HEK293 (cell line): ENCODE results near the gene NOSIP.

Experiments used
- BCL11A ChIP-seq: fragments of 450-650 bp; formaldehyde crosslinking; IDR thresholded peaks from 2 replicates; pipeline ENCODE4 v1.5.1; 2016; ENCODE audit warnings: low read depth, missing biosample characterization, missing genetic modification characterization
- GFI1B ChIP-seq: fragments of 450-650 bp; formaldehyde crosslinking; IDR thresholded peaks from 2 replicates; pipeline ENCODE4 v1.5.1; 2016; ENCODE audit warnings: missing biosample characterization, missing genetic modification characterization
- KLF9 ChIP-seq: fragments of 450-650 bp; formaldehyde crosslinking; IDR thresholded peaks from 2 replicates; pipeline ENCODE4 v1.5.1; 2016; ENCODE audit warnings: missing biosample characterization, missing genetic modification characterization, low read depth
- MZF1 ChIP-seq: fragments of 450-650 bp; formaldehyde crosslinking; IDR thresholded peaks from 2 replicates; pipeline ENCODE4 v1.5.1; 2017; ENCODE audit warnings: missing biosample characterization, missing genetic modification characterization, borderline replicate concordance
- ZNF121 ChIP-seq: fragments of 450-650 bp; formaldehyde crosslinking; IDR thresholded peaks from 2 replicates; pipeline ENCODE4 v1.5.1; 2016; ENCODE audit warnings: missing biosample characterization, missing genetic modification characterization
- ZNF169 ChIP-seq: fragments of 450-650 bp; formaldehyde crosslinking; IDR thresholded peaks from 2 replicates; pipeline ENCODE4 v1.5.1; 2016; ENCODE audit warnings: missing biosample characterization, missing genetic modification characterization
- ZNF830 ChIP-seq: fragments of 450-650 bp; IDR thresholded peaks from 2 replicates; pipeline ENCODE4 v1.5.0; 2018; ENCODE audit warnings: missing biosample characterization, missing genetic modification characterization, low read depth, mild to moderate bottlenecking, moderate library complexity
- ZSCAN23 ChIP-seq: fragments of 450-650 bp; formaldehyde crosslinking; IDR thresholded peaks from 2 replicates; pipeline ENCODE4 v1.5.1; 2016; ENCODE audit warnings: missing biosample characterization, missing genetic modification characterization
- TF ChIP-seq, protein P1 (sequence below): fragments of 450-650 bp; formaldehyde crosslinking; IDR thresholded peaks from 2 replicates; pipeline ENCODE4 v1.5.1; 2016; ENCODE audit warnings: missing biosample characterization, missing genetic modification characterization
- TF ChIP-seq, protein P2 (sequence below): IDR thresholded peaks from 2 replicates; pipeline ENCODE4 v1.6.1; 2011; ENCODE audit warnings: mild to moderate bottlenecking, low read depth, low read length, borderline replicate concordance
- TF ChIP-seq, protein P3 (sequence below): fragments of 450-650 bp; formaldehyde crosslinking; IDR thresholded peaks from 2 replicates; pipeline ENCODE4 v1.5.1; 2016; ENCODE audit warnings: missing biosample characterization, missing genetic modification characterization, low read depth
- TF ChIP-seq, protein P4 (sequence below): fragments of 450-650 bp; formaldehyde crosslinking; IDR thresholded peaks from 2 replicates; pipeline ENCODE4 v1.5.1; 2016; ENCODE audit warnings: missing biosample characterization, missing genetic modification characterization
- TF ChIP-seq, protein P5 (sequence below): fragments of 450-650 bp; formaldehyde crosslinking; IDR thresholded peaks from 2 replicates; pipeline ENCODE4 v1.5.1; 2016; ENCODE audit warnings: missing biosample characterization, missing genetic modification characterization, low read depth
- TF ChIP-seq, protein P6 (sequence below): fragments of 450-650 bp; formaldehyde crosslinking; IDR thresholded peaks from 2 replicates; pipeline ENCODE4 v1.5.1; 2016; ENCODE audit warnings: missing biosample characterization, missing genetic modification characterization, borderline replicate concordance

DNA sequence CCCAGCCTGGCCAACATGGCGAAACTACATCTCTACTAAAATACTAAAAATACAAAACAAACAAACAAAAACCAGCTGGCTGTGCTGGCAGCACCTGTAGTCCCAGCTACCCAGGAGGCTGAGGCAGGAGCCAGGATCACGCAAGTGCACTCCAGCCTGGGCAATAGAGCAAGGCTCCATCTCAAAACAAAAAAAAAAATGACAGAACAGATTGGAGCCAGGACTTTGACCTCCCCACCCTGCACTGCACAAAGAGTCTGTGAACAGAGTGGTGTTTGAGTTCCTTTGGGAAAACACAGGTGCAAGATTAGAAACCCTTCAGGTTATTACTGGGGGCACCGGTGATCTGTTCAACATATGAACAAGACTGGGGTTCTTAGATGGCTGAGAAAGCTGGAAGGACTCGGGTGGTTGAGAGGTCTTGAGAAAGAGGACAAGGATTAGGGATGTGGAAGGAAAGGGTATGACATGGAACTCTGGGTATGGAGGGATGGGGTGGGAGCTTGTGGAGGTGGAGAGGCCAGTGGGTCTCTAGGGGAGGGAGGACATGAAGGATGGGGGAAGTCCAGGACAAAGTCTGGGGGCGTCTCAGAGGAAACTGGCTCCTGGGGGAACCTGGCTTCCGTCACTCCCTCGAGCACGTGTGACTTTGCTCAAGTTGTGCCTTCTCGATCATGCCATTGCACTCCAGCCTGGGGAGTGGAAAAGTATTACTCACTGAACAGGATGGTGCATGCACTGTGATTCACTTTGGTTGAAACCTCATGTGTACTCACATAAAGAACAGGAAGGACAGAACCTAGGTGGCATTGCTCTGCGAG lies 26.7 kb downstream of the NOSIP start:
- TF ChIP-seq ZSCAN23 (tag by site-specific recombination) = no peak
- TF ChIP-seq ZNF830 (tag by site-specific recombination) = no peak
- TF ChIP-seq, protein P1, sequence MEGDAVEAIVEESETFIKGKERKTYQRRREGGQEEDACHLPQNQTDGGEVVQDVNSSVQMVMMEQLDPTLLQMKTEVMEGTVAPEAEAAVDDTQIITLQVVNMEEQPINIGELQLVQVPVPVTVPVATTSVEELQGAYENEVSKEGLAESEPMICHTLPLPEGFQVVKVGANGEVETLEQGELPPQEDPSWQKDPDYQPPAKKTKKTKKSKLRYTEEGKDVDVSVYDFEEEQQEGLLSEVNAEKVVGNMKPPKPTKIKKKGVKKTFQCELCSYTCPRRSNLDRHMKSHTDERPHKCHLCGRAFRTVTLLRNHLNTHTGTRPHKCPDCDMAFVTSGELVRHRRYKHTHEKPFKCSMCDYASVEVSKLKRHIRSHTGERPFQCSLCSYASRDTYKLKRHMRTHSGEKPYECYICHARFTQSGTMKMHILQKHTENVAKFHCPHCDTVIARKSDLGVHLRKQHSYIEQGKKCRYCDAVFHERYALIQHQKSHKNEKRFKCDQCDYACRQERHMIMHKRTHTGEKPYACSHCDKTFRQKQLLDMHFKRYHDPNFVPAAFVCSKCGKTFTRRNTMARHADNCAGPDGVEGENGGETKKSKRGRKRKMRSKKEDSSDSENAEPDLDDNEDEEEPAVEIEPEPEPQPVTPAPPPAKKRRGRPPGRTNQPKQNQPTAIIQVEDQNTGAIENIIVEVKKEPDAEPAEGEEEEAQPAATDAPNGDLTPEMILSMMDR (tag by site-specific recombination) = no peak
- TF ChIP-seq MZF1 (tag by site-specific recombination) = no peak
- TF ChIP-seq, protein P2, sequence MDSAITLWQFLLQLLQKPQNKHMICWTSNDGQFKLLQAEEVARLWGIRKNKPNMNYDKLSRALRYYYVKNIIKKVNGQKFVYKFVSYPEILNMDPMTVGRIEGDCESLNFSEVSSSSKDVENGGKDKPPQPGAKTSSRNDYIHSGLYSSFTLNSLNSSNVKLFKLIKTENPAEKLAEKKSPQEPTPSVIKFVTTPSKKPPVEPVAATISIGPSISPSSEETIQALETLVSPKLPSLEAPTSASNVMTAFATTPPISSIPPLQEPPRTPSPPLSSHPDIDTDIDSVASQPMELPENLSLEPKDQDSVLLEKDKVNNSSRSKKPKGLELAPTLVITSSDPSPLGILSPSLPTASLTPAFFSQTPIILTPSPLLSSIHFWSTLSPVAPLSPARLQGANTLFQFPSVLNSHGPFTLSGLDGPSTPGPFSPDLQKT = no peak
- TF ChIP-seq, protein P3, sequence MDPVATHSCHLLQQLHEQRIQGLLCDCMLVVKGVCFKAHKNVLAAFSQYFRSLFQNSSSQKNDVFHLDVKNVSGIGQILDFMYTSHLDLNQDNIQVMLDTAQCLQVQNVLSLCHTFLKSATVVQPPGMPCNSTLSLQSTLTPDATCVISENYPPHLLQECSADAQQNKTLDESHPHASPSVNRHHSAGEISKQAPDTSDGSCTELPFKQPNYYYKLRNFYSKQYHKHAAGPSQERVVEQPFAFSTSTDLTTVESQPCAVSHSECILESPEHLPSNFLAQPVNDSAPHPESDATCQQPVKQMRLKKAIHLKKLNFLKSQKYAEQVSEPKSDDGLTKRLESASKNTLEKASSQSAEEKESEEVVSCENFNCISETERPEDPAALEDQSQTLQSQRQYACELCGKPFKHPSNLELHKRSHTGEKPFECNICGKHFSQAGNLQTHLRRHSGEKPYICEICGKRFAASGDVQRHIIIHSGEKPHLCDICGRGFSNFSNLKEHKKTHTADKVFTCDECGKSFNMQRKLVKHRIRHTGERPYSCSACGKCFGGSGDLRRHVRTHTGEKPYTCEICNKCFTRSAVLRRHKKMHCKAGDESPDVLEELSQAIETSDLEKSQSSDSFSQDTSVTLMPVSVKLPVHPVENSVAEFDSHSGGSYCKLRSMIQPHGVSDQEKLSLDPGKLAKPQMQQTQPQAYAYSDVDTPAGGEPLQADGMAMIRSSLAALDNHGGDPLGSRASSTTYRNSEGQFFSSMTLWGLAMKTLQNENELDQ (tag by site-specific recombination) = no peak
- TF ChIP-seq BCL11A (tag by site-specific recombination) = no peak
- TF ChIP-seq, protein P4, sequence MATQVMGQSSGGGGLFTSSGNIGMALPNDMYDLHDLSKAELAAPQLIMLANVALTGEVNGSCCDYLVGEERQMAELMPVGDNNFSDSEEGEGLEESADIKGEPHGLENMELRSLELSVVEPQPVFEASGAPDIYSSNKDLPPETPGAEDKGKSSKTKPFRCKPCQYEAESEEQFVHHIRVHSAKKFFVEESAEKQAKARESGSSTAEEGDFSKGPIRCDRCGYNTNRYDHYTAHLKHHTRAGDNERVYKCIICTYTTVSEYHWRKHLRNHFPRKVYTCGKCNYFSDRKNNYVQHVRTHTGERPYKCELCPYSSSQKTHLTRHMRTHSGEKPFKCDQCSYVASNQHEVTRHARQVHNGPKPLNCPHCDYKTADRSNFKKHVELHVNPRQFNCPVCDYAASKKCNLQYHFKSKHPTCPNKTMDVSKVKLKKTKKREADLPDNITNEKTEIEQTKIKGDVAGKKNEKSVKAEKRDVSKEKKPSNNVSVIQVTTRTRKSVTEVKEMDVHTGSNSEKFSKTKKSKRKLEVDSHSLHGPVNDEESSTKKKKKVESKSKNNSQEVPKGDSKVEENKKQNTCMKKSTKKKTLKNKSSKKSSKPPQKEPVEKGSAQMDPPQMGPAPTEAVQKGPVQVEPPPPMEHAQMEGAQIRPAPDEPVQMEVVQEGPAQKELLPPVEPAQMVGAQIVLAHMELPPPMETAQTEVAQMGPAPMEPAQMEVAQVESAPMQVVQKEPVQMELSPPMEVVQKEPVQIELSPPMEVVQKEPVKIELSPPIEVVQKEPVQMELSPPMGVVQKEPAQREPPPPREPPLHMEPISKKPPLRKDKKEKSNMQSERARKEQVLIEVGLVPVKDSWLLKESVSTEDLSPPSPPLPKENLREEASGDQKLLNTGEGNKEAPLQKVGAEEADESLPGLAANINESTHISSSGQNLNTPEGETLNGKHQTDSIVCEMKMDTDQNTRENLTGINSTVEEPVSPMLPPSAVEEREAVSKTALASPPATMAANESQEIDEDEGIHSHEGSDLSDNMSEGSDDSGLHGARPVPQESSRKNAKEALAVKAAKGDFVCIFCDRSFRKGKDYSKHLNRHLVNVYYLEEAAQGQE (tag by site-specific recombination) = no peak
- TF ChIP-seq, protein P5, sequence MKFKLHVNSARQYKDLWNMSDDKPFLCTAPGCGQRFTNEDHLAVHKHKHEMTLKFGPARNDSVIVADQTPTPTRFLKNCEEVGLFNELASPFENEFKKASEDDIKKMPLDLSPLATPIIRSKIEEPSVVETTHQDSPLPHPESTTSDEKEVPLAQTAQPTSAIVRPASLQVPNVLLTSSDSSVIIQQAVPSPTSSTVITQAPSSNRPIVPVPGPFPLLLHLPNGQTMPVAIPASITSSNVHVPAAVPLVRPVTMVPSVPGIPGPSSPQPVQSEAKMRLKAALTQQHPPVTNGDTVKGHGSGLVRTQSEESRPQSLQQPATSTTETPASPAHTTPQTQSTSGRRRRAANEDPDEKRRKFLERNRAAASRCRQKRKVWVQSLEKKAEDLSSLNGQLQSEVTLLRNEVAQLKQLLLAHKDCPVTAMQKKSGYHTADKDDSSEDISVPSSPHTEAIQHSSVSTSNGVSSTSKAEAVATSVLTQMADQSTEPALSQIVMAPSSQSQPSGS (tag by site-specific recombination) = no peak
- no peak for TF ChIP-seq KLF9 (tag by site-specific recombination)
- TF ChIP-seq, protein P6, sequence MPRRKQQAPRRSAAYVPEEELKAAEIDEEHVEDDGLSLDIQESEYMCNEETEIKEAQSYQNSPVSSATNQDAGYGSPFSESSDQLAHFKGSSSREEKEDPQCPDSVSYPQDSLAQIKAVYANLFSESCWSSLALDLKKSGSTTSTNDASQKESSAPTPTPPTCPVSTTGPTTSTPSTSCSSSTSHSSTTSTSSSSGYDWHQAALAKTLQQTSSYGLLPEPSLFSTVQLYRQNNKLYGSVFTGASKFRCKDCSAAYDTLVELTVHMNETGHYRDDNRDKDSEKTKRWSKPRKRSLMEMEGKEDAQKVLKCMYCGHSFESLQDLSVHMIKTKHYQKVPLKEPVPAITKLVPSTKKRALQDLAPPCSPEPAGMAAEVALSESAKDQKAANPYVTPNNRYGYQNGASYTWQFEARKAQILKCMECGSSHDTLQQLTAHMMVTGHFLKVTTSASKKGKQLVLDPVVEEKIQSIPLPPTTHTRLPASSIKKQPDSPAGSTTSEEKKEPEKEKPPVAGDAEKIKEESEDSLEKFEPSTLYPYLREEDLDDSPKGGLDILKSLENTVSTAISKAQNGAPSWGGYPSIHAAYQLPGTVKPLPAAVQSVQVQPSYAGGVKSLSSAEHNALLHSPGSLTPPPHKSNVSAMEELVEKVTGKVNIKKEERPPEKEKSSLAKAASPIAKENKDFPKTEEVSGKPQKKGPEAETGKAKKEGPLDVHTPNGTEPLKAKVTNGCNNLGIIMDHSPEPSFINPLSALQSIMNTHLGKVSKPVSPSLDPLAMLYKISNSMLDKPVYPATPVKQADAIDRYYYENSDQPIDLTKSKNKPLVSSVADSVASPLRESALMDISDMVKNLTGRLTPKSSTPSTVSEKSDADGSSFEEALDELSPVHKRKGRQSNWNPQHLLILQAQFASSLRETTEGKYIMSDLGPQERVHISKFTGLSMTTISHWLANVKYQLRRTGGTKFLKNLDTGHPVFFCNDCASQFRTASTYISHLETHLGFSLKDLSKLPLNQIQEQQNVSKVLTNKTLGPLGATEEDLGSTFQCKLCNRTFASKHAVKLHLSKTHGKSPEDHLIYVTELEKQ = no peak
- TF ChIP-seq ZNF169 = no peak
- no peak for TF ChIP-seq GFI1B (tag by site-specific recombination)
- no peak for TF ChIP-seq ZNF121 (tag by site-specific recombination)
